PFSK-1 (cell line): ENCODE data around the gene RPH3AL.

Experiments used
- POLR2AphosphoS5 ChIP-seq: IDR thresholded peaks from 2 replicates; pipeline ENCODE4 v1.6.1; 2012; ENCODE audit warnings: low read depth, mild to moderate bottlenecking, control low read depth, low read length, moderate library complexity
- TAF1 ChIP-seq: IDR thresholded peaks from 2 replicates; pipeline ENCODE4 v1.6.1; 2012; ENCODE audit warnings: low read length, control low read depth, borderline replicate concordance; ENCODE audit not compliant: insufficient read depth

DNA sequence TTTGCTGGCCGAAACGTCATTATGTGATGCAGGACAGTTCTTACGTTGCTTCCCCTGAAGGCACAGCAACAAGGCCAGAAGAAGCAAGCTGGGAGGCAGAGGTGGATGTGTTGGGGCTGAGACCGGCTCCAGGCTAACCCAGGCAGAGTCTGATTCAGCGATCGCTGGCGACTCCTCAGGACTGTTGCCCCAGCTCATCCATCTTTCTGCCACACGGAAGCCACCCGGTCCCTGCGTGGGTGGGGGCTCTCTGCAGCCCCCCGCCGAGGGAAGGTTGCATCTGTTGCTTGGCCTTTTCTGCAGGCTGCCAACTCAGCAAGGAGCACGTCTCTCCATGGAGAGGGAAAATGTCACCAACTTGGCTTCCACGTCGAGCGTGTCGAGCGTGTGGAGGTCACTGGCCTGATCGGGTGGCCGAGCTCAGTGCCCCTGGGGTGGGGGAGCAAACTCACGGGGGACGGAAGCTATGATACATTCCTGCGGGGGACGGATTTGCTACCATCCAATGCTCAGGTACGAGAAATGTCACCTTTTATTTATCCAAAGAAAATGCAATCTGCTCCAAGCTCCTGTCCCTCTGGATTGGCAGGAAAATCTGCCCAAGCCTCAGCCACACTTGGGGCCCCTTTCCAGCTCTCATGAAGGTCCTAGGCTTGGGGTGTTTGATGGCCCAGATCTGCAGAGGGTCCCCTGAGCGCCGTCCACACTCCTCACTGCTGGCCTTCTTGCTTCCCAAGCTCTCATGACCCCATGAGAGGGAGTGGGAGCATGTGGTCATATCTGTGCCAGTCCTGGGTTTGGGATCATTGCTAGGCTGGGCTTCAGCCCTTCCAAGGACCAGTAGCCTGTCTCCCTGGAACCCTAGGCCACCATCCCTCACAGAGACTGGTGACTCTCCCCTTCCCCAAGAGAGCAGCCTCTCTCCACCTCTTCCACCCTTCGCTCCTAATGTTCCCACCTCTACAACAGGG, 69.4 kb downstream of the RPH3AL start:
- TF ChIP-seq TAF1 (no peak), POLR2AphosphoS5 (no peak)
